HepG2 (cell line): ENCODE results near the gene TNFRSF6B. TPM values are rescaled to one million over a fixed set of nuclear protein-coding genes. Genes with fewer than 3 reads are reported as not detected.
A peak's percentile ranks its signal among the peaks of the same experiment; 100 is the strongest.

Experiments
- ATAD3A ChIP-seq: sonication (generic); formaldehyde crosslinking; IDR thresholded peaks from 2 replicates; pipeline ENCODE4 v1.4.0; 2020; ENCODE audit warnings: missing genetic modification reagents
- ATF1 ChIP-seq: IDR thresholded peaks from 2 replicates; pipeline ENCODE4 v1.6.1; 2016; ENCODE audit warnings: mild to moderate bottlenecking, control low read depth
- ATRX ChIP-seq: sonication (generic); formaldehyde crosslinking; IDR thresholded peaks from 2 replicates; pipeline ENCODE4 v1.4.0; 2020; ENCODE audit warnings: missing genetic modification reagents, borderline replicate concordance
- DDIT3 ChIP-seq: sonication (generic); formaldehyde crosslinking; IDR thresholded peaks from 2 replicates; pipeline ENCODE4 v1.4.0; 2020; ENCODE audit warnings: mild to moderate bottlenecking, missing genetic modification reagents
- GTF2F1 ChIP-seq: fragments of 150-350 bp; IDR thresholded peaks from 2 replicates; pipeline ENCODE4 v1.6.1; 2014; ENCODE audit warnings: low read length
- HES4 ChIP-seq: sonication (generic); formaldehyde crosslinking; IDR thresholded peaks from 2 replicates; pipeline ENCODE4 v1.9.0; 2021; ENCODE audit warnings: mild to moderate bottlenecking, missing genetic modification reagents, borderline replicate concordance
- HIVEP1 ChIP-seq: sonication (generic); formaldehyde crosslinking; IDR thresholded peaks from 2 replicates; pipeline ENCODE4 v1.4.0; 2020; ENCODE audit warnings: mild to moderate bottlenecking, missing genetic modification reagents
- RFX3 ChIP-seq: IDR thresholded peaks from 2 replicates; pipeline ENCODE4 v1.6.1; 2016; ENCODE audit warnings: missing biosample characterization, missing genetic modification reagents
- SOX6 ChIP-seq, 2 experiments: fragments of 450-650 bp in 1 of 2; sonication (generic) in 1 of 2; formaldehyde crosslinking in 1 of 2; IDR thresholded peaks; 2 replicates each; pipeline versions ENCODE4 v1.4.0 to v1.6.1; 2017 to 2020; ENCODE audit warnings: antibody characterized with exemption in 1 of 2, mild to moderate bottlenecking in 1 of 2, missing genetic modification reagents in 1 of 2
- SSRP1 ChIP-seq: IDR thresholded peaks from 2 replicates; pipeline ENCODE4 v1.6.1; 2016; ENCODE audit warnings: control low read depth
- TAF1 ChIP-seq: sonication (generic); formaldehyde crosslinking; IDR thresholded peaks from 2 replicates; pipeline ENCODE4 v1.4.0; 2020; ENCODE audit warnings: missing genetic modification reagents
- TFAP4 ChIP-seq: sonication (generic); IDR thresholded peaks from 2 replicates; pipeline ENCODE4 v1.6.1; 2016; ENCODE audit warnings: low read depth, borderline replicate concordance
- TFDP2 ChIP-seq: sonication (generic); formaldehyde crosslinking; IDR thresholded peaks from 2 replicates; pipeline ENCODE4 v1.4.0; 2020; ENCODE audit warnings: missing genetic modification reagents
- USF2 ChIP-seq, 2 experiments: sonication (generic) in 1 of 2; formaldehyde crosslinking in 1 of 2; IDR thresholded peaks; 2 replicates each; pipeline versions ENCODE4 v1.5.1 to v1.6.1; 2011 to 2020; ENCODE audit warnings: borderline replicate concordance in 1 of 2, low read depth in 1 of 2, low read length in 1 of 2, mild to moderate bottlenecking in 1 of 2, missing genetic modification reagents in 1 of 2, moderate library complexity in 1 of 2
- ZFP1 ChIP-seq: IDR thresholded peaks from 2 replicates; pipeline ENCODE4 v1.6.1; 2016
- ZFP90 ChIP-seq: sonication (generic); formaldehyde crosslinking; IDR thresholded peaks from 2 replicates; pipeline ENCODE4 v1.8.0; 2022; ENCODE audit warnings: missing genetic modification reagents, mild to moderate bottlenecking, inconsistent platforms, borderline replicate concordance
- ZMYM3 ChIP-seq: sonication (generic); formaldehyde crosslinking; IDR thresholded peaks from 2 replicates; pipeline ENCODE4 v1.5.1; 2020; ENCODE audit warnings: mild to moderate bottlenecking, missing genetic modification reagents
- ZNF543 ChIP-seq: sonication (generic); formaldehyde crosslinking; IDR thresholded peaks from 2 replicates; pipeline ENCODE4 v1.4.0; 2020; ENCODE audit warnings: mild to moderate bottlenecking, missing genetic modification reagents
- ZNF547 ChIP-seq: sonication (generic); formaldehyde crosslinking; IDR thresholded peaks from 2 replicates; pipeline ENCODE4 v1.5.1; 2020; ENCODE audit warnings: mild to moderate bottlenecking, missing genetic modification reagents
- ZNF580 ChIP-seq: IDR thresholded peaks from 2 replicates; pipeline ENCODE4 v1.6.1; 2016; ENCODE audit warnings: low read depth, borderline replicate concordance
- ZNF597 ChIP-seq: sonication (generic); formaldehyde crosslinking; IDR thresholded peaks from 2 replicates; pipeline ENCODE4 v1.5.0; 2020; ENCODE audit warnings: missing genetic modification reagents
- ZSCAN5A ChIP-seq: sonication (generic); formaldehyde crosslinking; IDR thresholded peaks from 2 replicates; pipeline ENCODE4 v1.8.0; 2022; ENCODE audit warnings: mild to moderate bottlenecking, missing genetic modification reagents, borderline replicate concordance
- polyA plus RNA-seq, 8 experiments: library from polyadenylated mRNA; depleted of rRNA in 3 of 8; stranded (reverse) in 7 of 8; unstranded in 1 of 8; fragments of >200 nt; fragmentation: Illumina TruSeq in 4 of 8; extraction: Trizol in 4 of 8; gene quantifications; 2 replicates each; pipeline versions ENCODE4 v1.2.1 to v1.2.3, GENCODE V29; 2011 to 2016; ENCODE audit warnings: low read depth in 4 of 8, missing spikeins in 1 of 8, mixed read lengths in 1 of 8; ENCODE audit not compliant: insufficient read depth in 1 of 8
- total RNA-seq, 5 experiments: library from RNA; depleted of rRNA; stranded (reverse); fragments of >200 nt; fragmentation: Illumina TruSeq; extraction: Trizol; gene quantifications; 2 replicates each; pipeline ENCODE4 v1.2.3, GENCODE V29; 2016; ENCODE audit warnings: low read depth in 1 of 5

Gene TNFRSF6B
- total and polyA plus RNA-seq, 2 of the 13 experiments (the other 11 are each of a cell fraction or from before 2014, with no cell fraction given): 0.24 TPM; not detected in 1

GRCh38 chr20:63744574-63745423 lies 48.3 kb downstream of the TNFRSF6B start (continued):
- TF ChIP-seq SSRP1 (peak; percentile 95), ZNF597 (CRISPR knock-in tag) (0 out of 2 replicates have a peak, but pooled peaks have one; percentile 3), ATRX (CRISPR knock-in tag) (no peak), ZSCAN5A (no peak), HIVEP1 (CRISPR knock-in tag) (peak; percentile 66; the same call in 1 of the 2 replicates), ZFP90 (CRISPR knock-in tag) (no peak), DDIT3 (CRISPR knock-in tag) (no peak), TAF1 (CRISPR knock-in tag) (no peak), USF2 (IDR thresholded peaks at IDR 0.05; ENCODE audit: low read depth, low read length) (no peak), USF2 (CRISPR knock-in tag; IDR thresholded peaks at IDR 0.05; ENCODE audit: borderline replicate concordance) (no peak), TFAP4 (no peak), ZMYM3 (CRISPR knock-in tag) (no peak), ATAD3A (CRISPR knock-in tag) (no peak), SOX6 (IDR thresholded peaks at IDR 0.05) (no peak), SOX6 (CRISPR knock-in tag; IDR thresholded peaks at IDR 0.05) (peak; percentile 12; the same call in 1 of the 2 replicates), ZNF580 (CRISPR knock-in tag) (no peak), HES4 (CRISPR knock-in tag) (no peak), ATF1 (CRISPR knock-in tag) (no peak), ZNF543 (CRISPR knock-in tag) (no peak), ZFP1 (CRISPR knock-in tag) (0 out of 2 replicates have a peak, but pooled peaks have one; percentile 18), RFX3 (CRISPR knock-in tag) (no peak), TFDP2 (CRISPR knock-in tag) (no peak), GTF2F1 (no peak), ZNF547 (peak; percentile 9; the same call in 1 of the 2 replicates)
